ENCODE results near the gene AK5. TPM values are rescaled to one million over a fixed set of nuclear protein-coding genes. Genes with fewer than 3 reads are reported as not detected.

Gene AK5
- total and polyA plus RNA-seq, 2 experiments from 2014 or later = 8.8 to 12.2 TPM

DNA sequence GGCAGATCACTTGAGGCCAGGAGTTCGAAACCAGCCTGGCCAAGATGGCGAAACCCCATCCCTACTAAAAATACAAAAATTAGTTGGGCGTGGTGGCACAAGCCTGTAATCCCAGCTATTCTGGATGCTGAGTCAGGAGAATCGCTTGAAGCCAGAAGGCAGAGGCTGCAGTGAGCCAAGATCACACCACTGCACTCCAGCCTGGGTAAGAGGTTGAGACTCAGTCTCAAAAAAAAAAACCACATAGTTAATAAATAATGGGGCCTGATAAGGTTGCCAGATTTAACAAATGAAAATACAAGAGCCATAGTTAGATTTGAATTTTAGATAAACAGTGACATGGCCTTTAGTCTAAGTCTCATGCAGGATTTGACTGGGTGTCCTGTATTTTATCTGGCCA is 225.0 kb downstream of the AK5 start:
- H3K4me1 ChIP-seq (ENCODE audit: insufficient read depth) = no peaks in the 10 kb centered on the region
- no peak for ATAC-seq
- no peak overlapping the region for H3K27ac ChIP-seq (ENCODE audit: low read depth)

More for the DNA sequence above, 225.0 kb downstream of the AK5 start:
- H3K27ac Mint-ChIP-seq = no peak overlapping the region
- no peaks in the 10 kb centered on the region for H3K4me1 Mint-ChIP-seq
- H3K4me2 ChIP-seq = no peak overlapping the region
- no peaks in the 10 kb centered on the region for H4K20me1 ChIP-seq (replicated peaks; ENCODE audit: insufficient read depth)
- no peaks in the 10 kb centered on the region for H3K27me3 ChIP-seq (ENCODE audit: insufficient read depth)
- TF ChIP-seq JUNB (IDR thresholded peaks at IDR 0.05; ENCODE audit: unreplicated experiment) (no peak), CREB1 (CRISPR knock-in tag; IDR thresholded peaks at IDR 0.05; ENCODE audit: low read depth) (no peak), EZH2phosphoT487 (IDR thresholded peaks at IDR 0.05; ENCODE audit: unreplicated experiment) (no peak), ZNF331 (CRISPR knock-in tag; IDR thresholded peaks at IDR 0.05; ENCODE audit: low read depth) (no peak), EZH2 (IDR thresholded peaks at IDR 0.05; ENCODE audit: low read depth, unreplicated experiment) (no peak), POLR2AphosphoS5 (IDR thresholded peaks at IDR 0.05; ENCODE audit: low read depth) (no peak)
- TF ChIP-seq, protein P1, sequence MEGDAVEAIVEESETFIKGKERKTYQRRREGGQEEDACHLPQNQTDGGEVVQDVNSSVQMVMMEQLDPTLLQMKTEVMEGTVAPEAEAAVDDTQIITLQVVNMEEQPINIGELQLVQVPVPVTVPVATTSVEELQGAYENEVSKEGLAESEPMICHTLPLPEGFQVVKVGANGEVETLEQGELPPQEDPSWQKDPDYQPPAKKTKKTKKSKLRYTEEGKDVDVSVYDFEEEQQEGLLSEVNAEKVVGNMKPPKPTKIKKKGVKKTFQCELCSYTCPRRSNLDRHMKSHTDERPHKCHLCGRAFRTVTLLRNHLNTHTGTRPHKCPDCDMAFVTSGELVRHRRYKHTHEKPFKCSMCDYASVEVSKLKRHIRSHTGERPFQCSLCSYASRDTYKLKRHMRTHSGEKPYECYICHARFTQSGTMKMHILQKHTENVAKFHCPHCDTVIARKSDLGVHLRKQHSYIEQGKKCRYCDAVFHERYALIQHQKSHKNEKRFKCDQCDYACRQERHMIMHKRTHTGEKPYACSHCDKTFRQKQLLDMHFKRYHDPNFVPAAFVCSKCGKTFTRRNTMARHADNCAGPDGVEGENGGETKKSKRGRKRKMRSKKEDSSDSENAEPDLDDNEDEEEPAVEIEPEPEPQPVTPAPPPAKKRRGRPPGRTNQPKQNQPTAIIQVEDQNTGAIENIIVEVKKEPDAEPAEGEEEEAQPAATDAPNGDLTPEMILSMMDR (conservative IDR thresholded peaks at IDR 0.05; ENCODE audit: low read depth in 2 of 2) = no peak
- TF ChIP-seq, protein P2, sequence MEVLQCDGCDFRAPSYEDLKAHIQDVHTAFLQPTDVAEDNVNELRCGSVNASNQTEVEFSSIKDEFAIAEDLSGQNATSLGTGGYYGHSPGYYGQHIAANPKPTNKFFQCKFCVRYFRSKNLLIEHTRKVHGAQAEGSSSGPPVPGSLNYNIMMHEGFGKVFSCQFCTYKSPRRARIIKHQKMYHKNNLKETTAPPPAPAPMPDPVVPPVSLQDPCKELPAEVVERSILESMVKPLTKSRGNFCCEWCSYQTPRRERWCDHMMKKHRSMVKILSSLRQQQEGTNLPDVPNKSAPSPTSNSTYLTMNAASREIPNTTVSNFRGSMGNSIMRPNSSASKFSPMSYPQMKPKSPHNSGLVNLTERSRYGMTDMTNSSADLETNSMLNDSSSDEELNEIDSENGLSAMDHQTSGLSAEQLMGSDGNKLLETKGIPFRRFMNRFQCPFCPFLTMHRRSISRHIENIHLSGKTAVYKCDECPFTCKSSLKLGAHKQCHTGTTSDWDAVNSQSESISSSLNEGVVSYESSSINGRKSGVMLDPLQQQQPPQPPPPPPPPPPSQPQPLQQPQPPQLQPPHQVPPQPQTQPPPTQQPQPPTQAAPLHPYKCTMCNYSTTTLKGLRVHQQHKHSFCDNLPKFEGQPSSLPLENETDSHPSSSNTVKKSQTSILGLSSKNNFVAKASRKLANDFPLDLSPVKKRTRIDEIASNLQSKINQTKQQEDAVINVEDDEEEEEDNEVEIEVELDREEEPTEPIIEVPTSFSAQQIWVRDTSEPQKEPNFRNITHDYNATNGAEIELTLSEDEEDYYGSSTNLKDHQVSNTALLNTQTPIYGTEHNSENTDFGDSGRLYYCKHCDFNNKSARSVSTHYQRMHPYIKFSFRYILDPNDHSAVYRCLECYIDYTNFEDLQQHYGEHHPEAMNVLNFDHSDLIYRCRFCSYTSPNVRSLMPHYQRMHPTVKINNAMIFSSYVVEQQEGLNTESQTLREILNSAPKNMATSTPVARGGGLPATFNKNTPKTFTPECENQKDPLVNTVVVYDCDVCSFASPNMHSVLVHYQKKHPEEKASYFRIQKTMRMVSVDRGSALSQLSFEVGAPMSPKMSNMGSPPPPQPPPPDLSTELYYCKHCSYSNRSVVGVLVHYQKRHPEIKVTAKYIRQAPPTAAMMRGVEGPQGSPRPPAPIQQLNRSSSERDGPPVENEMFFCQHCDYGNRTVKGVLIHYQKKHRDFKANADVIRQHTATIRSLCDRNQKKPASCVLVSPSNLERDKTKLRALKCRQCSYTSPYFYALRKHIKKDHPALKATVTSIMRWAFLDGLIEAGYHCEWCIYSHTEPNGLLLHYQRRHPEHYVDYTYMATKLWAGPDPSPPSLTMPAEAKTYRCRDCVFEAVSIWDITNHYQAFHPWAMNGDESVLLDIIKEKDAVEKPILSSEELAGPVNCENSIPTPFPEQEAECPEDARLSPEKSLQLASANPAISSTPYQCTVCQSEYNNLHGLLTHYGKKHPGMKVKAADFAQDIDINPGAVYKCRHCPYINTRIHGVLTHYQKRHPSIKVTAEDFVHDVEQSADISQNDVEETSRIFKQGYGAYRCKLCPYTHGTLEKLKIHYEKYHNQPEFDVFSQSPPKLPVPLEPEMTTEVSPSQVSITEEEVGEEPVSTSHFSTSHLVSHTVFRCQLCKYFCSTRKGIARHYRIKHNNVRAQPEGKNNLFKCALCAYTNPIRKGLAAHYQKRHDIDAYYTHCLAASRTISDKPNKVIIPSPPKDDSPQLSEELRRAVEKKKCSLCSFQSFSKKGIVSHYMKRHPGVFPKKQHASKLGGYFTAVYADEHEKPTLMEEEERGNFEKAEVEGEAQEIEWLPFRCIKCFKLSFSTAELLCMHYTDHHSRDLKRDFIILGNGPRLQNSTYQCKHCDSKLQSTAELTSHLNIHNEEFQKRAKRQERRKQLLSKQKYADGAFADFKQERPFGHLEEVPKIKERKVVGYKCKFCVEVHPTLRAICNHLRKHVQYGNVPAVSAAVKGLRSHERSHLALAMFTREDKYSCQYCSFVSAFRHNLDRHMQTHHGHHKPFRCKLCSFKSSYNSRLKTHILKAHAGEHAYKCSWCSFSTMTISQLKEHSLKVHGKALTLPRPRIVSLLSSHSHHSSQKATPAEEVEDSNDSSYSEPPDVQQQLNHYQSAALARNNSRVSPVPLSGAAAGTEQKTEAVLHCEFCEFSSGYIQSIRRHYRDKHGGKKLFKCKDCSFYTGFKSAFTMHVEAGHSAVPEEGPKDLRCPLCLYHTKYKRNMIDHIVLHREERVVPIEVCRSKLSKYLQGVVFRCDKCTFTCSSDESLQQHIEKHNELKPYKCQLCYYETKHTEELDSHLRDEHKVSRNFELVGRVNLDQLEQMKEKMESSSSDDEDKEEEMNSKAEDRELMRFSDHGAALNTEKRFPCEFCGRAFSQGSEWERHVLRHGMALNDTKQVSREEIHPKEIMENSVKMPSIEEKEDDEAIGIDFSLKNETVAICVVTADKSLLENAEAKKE (CRISPR knock-in tag; IDR thresholded peaks at IDR 0.05) = no peak
- no peaks in the 10 kb centered on the region for H3K9me3 Mint-ChIP-seq
- no peaks in the 10 kb centered on the region for H3K79me2 ChIP-seq (replicated peaks; ENCODE audit: insufficient read depth)
- no peak overlapping the region for H3K4me3 Mint-ChIP-seq
- no peaks in the 10 kb centered on the region for H3K9me2 ChIP-seq (ENCODE audit: insufficient read depth)
- H3K4me3 ChIP-seq = no peak overlapping the region
- DNase-seq (ENCODE audit: low spot score) = no peak
- H3K36me3 Mint-ChIP-seq (ENCODE audit: low read depth) = no peaks in the 10 kb centered on the region
- no peak overlapping the region for H2AFZ ChIP-seq
- no peaks in the 10 kb centered on the region for H3F3A ChIP-seq (replicated peaks; ENCODE audit: low read depth)
- no peaks in the 10 kb centered on the region for H3K36me3 ChIP-seq (ENCODE audit: insufficient read depth)
- H3K27me3 Mint-ChIP-seq (ENCODE audit: insufficient read depth, low read depth, poor library complexity) = peaks cover 2% of the 10 kb centered on the region

Data from GM23338 (cell line).